Neuronal stem cell (in vitro differentiated cells): ENCODE data around the gene BRMS1.

ENCODE experiments used
- DNase-seq: peaks from one replicate; pipeline ENCODE4 v3.0.0-alpha.2; 2013; ENCODE audit warnings: low spot score
- H2AFZ ChIP-seq: one replicate; pipeline ENCODE4 v1.6.1; 2013; ENCODE audit warnings: mild to moderate bottlenecking, low read length, inconsistent platforms
- H2AK5ac ChIP-seq: 2 replicates; pipeline ENCODE4 v1.6.1; 2013; ENCODE audit warnings: low read depth, mild to moderate bottlenecking, inconsistent platforms, low read length, moderate library complexity, mixed read lengths
- H2BK120ac ChIP-seq: 2 replicates; pipeline ENCODE4 v1.6.1; 2013; ENCODE audit warnings: low read depth, mild to moderate bottlenecking, inconsistent platforms, low read length, moderate library complexity, mixed read lengths
- H2BK12ac ChIP-seq: one replicate; pipeline ENCODE4 v1.6.1; 2013; ENCODE audit warnings: low read length, inconsistent platforms
- H2BK15ac ChIP-seq: 2 replicates; pipeline ENCODE4 v1.6.1; 2013; ENCODE audit warnings: mild to moderate bottlenecking, low read length, inconsistent platforms, mixed read lengths
- H2BK5ac ChIP-seq: one replicate; pipeline ENCODE4 v1.6.1; 2013; ENCODE audit warnings: inconsistent platforms, mild to moderate bottlenecking, low read length, moderate library complexity
- H3K14ac ChIP-seq: one replicate; pipeline ENCODE4 v1.6.1; 2013; ENCODE audit warnings: low read length, inconsistent platforms
- H3K18ac ChIP-seq: 2 replicates; pipeline ENCODE4 v1.6.1; 2013; ENCODE audit warnings: low read length, inconsistent platforms
- H3K23ac ChIP-seq: 2 replicates; pipeline ENCODE4 v1.6.1; 2013; ENCODE audit warnings: low read depth, mild to moderate bottlenecking, mixed read lengths, low read length, inconsistent platforms; ENCODE audit not compliant: poor library complexity
- H3K27ac ChIP-seq: replicated peaks from 3 replicates; pipeline ENCODE4 v1.5.1; 2013; ENCODE audit warnings: low read length, inconsistent platforms
- H3K27me3 ChIP-seq, 3 experiments: 2 replicates each; pipeline ENCODE4 v1.6.1; 2013; ENCODE audit warnings: low read length in 3 of 3, mild to moderate bottlenecking in 2 of 3, inconsistent platforms in 1 of 3, low read depth in 1 of 3, mixed read lengths in 1 of 3, moderate library complexity in 1 of 3; ENCODE audit not compliant: control insufficient read depth in 3 of 3, insufficient read depth in 3 of 3
- H3K36me3 ChIP-seq, 2 donors: replicated peaks in 1 of 2; 2 replicates each; pipeline ENCODE4 v1.6.1; 2013; ENCODE audit warnings: low read length in 2 of 2; ENCODE audit not compliant: control insufficient read depth in 2 of 2, insufficient read depth in 2 of 2
- H3K4ac ChIP-seq: 2 replicates; pipeline ENCODE4 v1.6.1; 2013; ENCODE audit warnings: inconsistent platforms, mild to moderate bottlenecking, low read length, moderate library complexity
- H3K4me1 ChIP-seq, 2 donors: 1 replicate in 1 of 2; 2 replicates in 1 of 2; pipeline ENCODE4 v1.6.1; 2013; ENCODE audit warnings: low read length in 2 of 2, low read depth in 1 of 2; ENCODE audit not compliant: control insufficient read depth in 2 of 2, insufficient read depth in 1 of 2
- H3K4me2 ChIP-seq: one replicate; pipeline ENCODE4 v1.6.1; 2013; ENCODE audit warnings: mild to moderate bottlenecking, low read length, inconsistent platforms; ENCODE audit not compliant: insufficient read depth, poor library complexity, severe bottlenecking
- H3K4me3 ChIP-seq, 2 donors: 2 replicates each; pipeline ENCODE4 v1.5.1; 2013; ENCODE audit warnings: low read length in 2 of 2, mild to moderate bottlenecking in 2 of 2, inconsistent platforms in 1 of 2, moderate library complexity in 1 of 2
- H3K79me1 ChIP-seq: one replicate; pipeline ENCODE4 v1.6.1; 2013; ENCODE audit warnings: low read depth, mild to moderate bottlenecking, inconsistent platforms, low read length, moderate library complexity
- H3K9ac ChIP-seq: one replicate; pipeline ENCODE4 v1.6.1; 2013; ENCODE audit warnings: mild to moderate bottlenecking, low read depth, low read length, inconsistent platforms; ENCODE audit not compliant: poor library complexity
- H3K9me3 ChIP-seq, 2 donors: replicated peaks in 1 of 2; 2 replicates each; pipeline versions ENCODE3 to v1.6.1; 2013; ENCODE audit warnings: low read length in 2 of 2, mild to moderate bottlenecking in 2 of 2, inconsistent platforms in 1 of 2, low read depth in 1 of 2, mixed read lengths in 1 of 2, moderate library complexity in 1 of 2; ENCODE audit not compliant: control insufficient read depth in 2 of 2, insufficient read depth in 1 of 2
- H4K8ac ChIP-seq: one replicate; pipeline ENCODE4 v1.6.1; 2013; ENCODE audit warnings: low read depth, mild to moderate bottlenecking, inconsistent platforms, low read length, moderate library complexity
- H4K91ac ChIP-seq: one replicate; pipeline ENCODE4 v1.6.1; 2013; ENCODE audit warnings: low read length, low read depth, mild to moderate bottlenecking, inconsistent platforms; ENCODE audit not compliant: poor library complexity
- WGBS, 2 donors: extraction: QIAGEN DNeasy Blood & Tissue Kit; methylation state at CpG; one replicate each; pipeline ENCODE4 v1.1.7; 2013; ENCODE audit warnings: missing lambda C conversion rate in 2 of 2, mixed read lengths in 1 of 2; ENCODE audit not compliant: insufficient read length in 2 of 2, insufficient replicate concordance in 1 of 2; ENCODE audit errors: extremely low coverage in 2 of 2; 5-methylcytosine and 5-hydroxymethylcytosine counted together

The BRMS1 gene

GRCh38 chr11:66343176-66343575 lies 1.7 kb downstream of the BRMS1 start:
- DNase-seq: no peak
- H3K23ac ChIP-seq: no peak overlapping the region
- no peak overlapping the region for H3K4me2 ChIP-seq
- no peak overlapping the region for H2AK5ac ChIP-seq
- no peaks in the 10 kb centered on the region for H3K27me3 ChIP-seq
- no peak overlapping the region for H3K27ac ChIP-seq
- H3K9me3 ChIP-seq: peaks cover 0 to 3% of the 10 kb centered on the region in 2 donors
- H3K36me3 ChIP-seq: peaks cover 26 to 47% of the 10 kb centered on the region in 2 donors
- H2BK120ac ChIP-seq: no peak overlapping the region
- peaks cover 22 to 23% of the 10 kb centered on the region in 2 donors for H3K4me1 ChIP-seq
- no peak overlapping the region for H4K91ac ChIP-seq
- no peak overlapping the region for H2BK5ac ChIP-seq
- peaks cover 21% of the 10 kb centered on the region for H3K79me1 ChIP-seq
- H3K14ac ChIP-seq: no peak overlapping the region
- no peak overlapping the region for H3K4ac ChIP-seq
- peak overlapping the region in 1 of 2 donors; percentile 97 for H3K4me3 ChIP-seq
- no peak overlapping the region for H3K9ac ChIP-seq
- no peak overlapping the region for H4K8ac ChIP-seq
- WGBS, 2 donors: no CpG with 5 or more reads among the region's 8 CpGs
- H3K18ac ChIP-seq: no peak overlapping the region
- no peak overlapping the region for H2BK12ac ChIP-seq
- no peak overlapping the region for H2BK15ac ChIP-seq
- no peak overlapping the region for H2AFZ ChIP-seq

- peaks cover 0 to 3% of the 10 kb centered on the region in 2 donors for H3K9me3 ChIP-seq
- peaks cover 13% of the 10 kb centered on the region for H3K79me1 ChIP-seq
- no peak overlapping the region for H3K9ac ChIP-seq
- no peak overlapping the region for H2AFZ ChIP-seq
- H3K18ac ChIP-seq: no peak overlapping the region
- H3K4me1 ChIP-seq: peaks cover 17 to 30% of the 10 kb centered on the region in 2 donors
- no peak for DNase-seq
- H3K14ac ChIP-seq: no peak overlapping the region
- peaks cover 34 to 52% of the 10 kb centered on the region in 2 donors for H3K36me3 ChIP-seq
- H4K91ac ChIP-seq: peak overlapping the region; percentile 68
- no peak overlapping the region for H2BK12ac ChIP-seq
- H3K27me3 ChIP-seq: no peaks in the 10 kb centered on the region
- H2BK5ac ChIP-seq: no peak overlapping the region
- H3K4me2 ChIP-seq: no peak overlapping the region
- H3K4ac ChIP-seq: no peak overlapping the region
- peak overlapping the region in 1 of 2 donors; percentile 23 for H3K4me3 ChIP-seq
- no peak overlapping the region for H4K8ac ChIP-seq
- H3K27ac ChIP-seq: no peak overlapping the region
- no CpG with 5 or more reads among the region's 21 CpGs for WGBS, 2 donors
- peak overlapping the region; percentile 62 for H3K23ac ChIP-seq
- no peak overlapping the region for H2BK120ac ChIP-seq
- no peak overlapping the region for H2AK5ac ChIP-seq
- H2BK15ac ChIP-seq: no peak overlapping the region
Measured at GRCh38 chr11:66341502-66342126, 3.3 kb downstream of the BRMS1 start.

- no peak overlapping the region for H3K23ac ChIP-seq
- WGBS, 2 donors: no CpG with 5 or more reads among the region's 28 CpGs
- no peaks in the 10 kb centered on the region for H3K27me3 ChIP-seq
- H3K9ac ChIP-seq: peak overlapping the region; percentile 3
- no peak for DNase-seq
- no peak overlapping the region for H3K18ac ChIP-seq
- no peak overlapping the region for H2AFZ ChIP-seq
- no peak overlapping the region for H2BK12ac ChIP-seq
- H3K14ac ChIP-seq: no peak overlapping the region
- H3K4me3 ChIP-seq: no peak overlapping the region
- no peak overlapping the region for H2BK120ac ChIP-seq
- peaks cover 34 to 52% of the 10 kb centered on the region in 2 donors for H3K36me3 ChIP-seq
- H2AK5ac ChIP-seq: no peak overlapping the region
- no peak overlapping the region for H3K27ac ChIP-seq
- H3K9me3 ChIP-seq: peaks cover 0 to 3% of the 10 kb centered on the region in 2 donors
- H4K8ac ChIP-seq: no peak overlapping the region
- no peak overlapping the region for H3K4me2 ChIP-seq
- H2BK15ac ChIP-seq: no peak overlapping the region
- H3K4ac ChIP-seq: no peak overlapping the region
- H3K4me1 ChIP-seq: peaks cover 18 to 29% of the 10 kb centered on the region in 2 donors
- H4K91ac ChIP-seq: no peak overlapping the region
- H3K79me1 ChIP-seq: peaks cover 7% of the 10 kb centered on the region
- no peak overlapping the region for H2BK5ac ChIP-seq
Measured at GRCh38 chr11:66340596-66341501, 4.1 kb downstream of the BRMS1 start.
